Posterior vena cava (tissue), 2 donors: ENCODE measurements around the gene COA3. TPM values are rescaled to one million over a fixed set of nuclear protein-coding genes. Genes with fewer than 3 reads are reported as not detected.
A peak's percentile ranks its signal among the peaks of the same experiment; 100 is the strongest.

ENCODE experiments used
- DNase-seq: peaks from one replicate; pipeline ENCODE4 v3.0.0-alpha.2; 2020; ENCODE audit warnings: low spot score
- intact Hi-C, 2 donors: fragments of 100-400 bp; cut with DNase I; formaldehyde crosslinking; loops; one replicate each; pipeline versions ENCODE4 v1.14.1 to v1.14.2; 2022 to 2023
- microRNA-seq, 2 donors: library from miRNA; unstranded; fragments of <30 nt; microRNA quantifications; one replicate each; pipeline ENCODE4 v1.2.0, GENCODE V29; 2020 to 2021; ENCODE audit warnings: borderline microRNAs expressed in 2 of 2
- total RNA-seq, 2 donors: library from RNA; stranded (reverse); fragmentation: NEBNext Ultra II Directional; extraction: Animal tissue kit (Norgen Biotek cat#: 25700); gene quantifications; one replicate each; pipeline ENCODE4 v1.2.1, GENCODE V29; 2021
- donor health status: DM: yes; HTN: yes; CAD: no.
- donor health status: DM: yes; HTN: yes; CAD: no.

The COA3 gene
- total RNA-seq, 2 donors from 2014 or later: 37.5 to 41.1 TPM

DNA sequence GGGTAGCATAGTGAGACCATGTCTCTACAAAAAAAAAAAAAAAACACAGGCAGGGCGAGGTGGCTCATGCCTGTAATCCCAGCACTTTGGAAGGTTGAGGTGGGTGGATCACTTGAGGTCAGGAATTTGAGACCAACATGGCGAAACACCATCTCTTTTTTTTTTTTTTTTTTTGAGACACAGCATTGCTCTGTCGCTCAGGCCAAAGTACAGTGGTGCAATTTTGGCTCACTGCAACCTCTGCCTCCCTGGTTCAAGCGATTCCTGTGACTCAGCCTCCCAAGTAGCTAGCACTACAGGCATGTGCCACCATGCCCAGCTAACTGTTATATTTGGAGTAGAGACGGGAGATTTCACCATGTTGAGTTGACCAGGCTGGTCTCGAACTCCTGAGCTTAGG is 32.4 kb downstream of the COA3 start:
- intact Hi-C loops: no loop called here
- no peak for DNase-seq

DNA sequence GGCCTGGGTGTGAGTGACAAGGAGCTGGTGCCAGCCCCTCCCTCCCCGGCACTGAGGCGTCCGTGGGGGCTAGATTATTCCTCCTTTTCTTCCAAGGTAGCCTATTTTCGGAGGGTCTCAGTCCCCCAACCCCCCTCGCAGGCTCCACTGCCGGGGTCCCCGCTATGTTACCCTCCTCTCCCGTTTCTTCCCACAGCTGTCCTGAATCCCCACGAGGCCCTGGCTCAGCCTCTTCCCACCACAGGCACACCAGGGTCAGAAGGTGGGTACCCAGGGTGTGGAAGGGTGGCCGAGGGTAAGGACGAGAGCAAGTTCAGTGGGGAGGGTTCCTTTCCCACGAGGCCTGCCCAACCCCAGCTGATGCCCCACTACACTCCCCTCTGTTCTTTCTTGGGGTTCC is 36.9 kb downstream of the COA3 start:
- intact Hi-C loops: loop anchor here (5.0 kb wide), 2 partner anchors 34 to 39 kb away; no protein-coding TSS in a partner anchor
- DNase-seq: peak; percentile 61

DNA sequence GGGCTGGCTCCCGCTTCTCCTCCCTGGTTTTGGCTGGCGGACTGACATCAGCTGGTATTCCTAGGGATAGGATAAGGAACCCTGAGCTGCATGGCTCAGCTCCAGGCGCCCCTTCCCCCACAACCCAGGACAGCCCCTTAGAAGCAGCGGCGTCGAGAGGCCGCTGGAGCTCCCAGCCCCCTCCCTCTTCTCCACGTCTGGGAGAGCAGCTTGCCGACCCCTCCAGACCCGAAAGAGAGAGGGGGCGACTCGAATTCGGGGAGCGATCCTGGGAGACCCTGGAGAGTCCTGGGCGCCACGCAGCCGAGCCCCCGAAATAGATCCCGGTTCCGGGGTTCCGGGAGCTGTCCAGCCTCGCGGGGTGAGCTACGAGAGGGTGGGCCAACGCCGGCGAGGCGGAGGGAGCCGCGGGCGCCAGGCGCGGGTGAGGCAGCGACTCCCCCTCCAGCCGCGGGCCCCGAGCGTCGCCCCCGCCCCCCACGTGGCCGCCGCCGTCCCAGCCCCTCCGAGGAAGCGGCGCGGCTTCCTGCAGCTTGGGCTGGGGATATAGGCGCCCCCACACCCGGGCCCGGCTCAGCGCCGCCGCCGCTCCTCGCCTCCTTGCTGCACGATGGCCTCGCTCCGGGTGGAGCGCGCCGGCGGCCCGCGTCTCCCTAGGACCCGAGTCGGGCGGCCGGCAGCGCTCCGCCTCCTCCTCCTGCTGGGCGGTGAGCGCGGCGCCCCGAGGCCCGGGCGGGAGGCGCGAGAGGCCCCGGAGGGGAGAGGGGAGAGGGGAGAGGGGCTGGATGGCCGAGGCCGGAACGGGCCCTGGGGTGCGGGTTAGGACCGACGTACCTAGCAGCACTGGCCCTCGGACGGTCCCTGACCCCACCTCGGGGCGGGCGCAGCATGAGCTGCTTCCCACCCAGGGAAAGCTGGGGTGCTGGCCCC is 37.6 kb downstream of the COA3 start, which contains the start of gene RAMP2:
TSS of gene RAMP2 (plus strand) at position 576 of the 930 bp plus-strand sequence. CDS start at position 611, 35 bp downstream.
- intact Hi-C loops: loop anchor here (5.0 kb wide), 2 partner anchors 34 to 39 kb away; no protein-coding TSS in a partner anchor
- DNase-seq: peak; percentile 81

DNA sequence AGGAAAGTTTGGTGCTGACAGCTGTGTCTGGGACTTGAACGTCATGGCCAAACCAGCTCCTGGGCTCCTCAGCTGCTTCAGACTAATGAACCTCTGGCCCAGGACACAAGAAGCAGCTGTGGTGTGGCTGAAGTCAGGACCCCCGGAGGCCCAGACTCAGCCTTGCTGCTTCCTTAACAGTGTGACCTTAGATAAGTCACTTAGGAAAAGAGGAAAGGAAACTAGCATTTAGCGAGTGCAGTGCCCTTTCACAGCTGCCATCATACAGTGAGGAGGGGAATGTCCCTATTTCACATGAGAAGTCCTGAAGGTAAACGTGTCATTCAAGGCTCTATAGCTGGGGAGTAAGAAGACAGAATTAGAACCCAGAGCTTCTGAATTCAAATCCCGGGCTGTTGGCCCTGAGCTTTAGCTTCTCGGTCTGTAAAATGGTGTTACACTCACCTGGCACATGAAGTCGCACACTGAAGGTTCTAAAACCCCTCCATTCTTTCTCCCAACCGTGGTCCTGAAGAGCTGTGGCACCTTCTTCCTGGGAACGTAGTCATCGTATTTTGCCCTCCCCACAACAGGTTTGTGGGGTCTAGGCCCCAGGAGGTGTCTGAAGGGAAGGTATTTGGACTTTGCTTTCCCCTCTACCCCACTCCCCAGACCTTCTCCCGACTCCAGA is 38.4 kb downstream of the COA3 start:
- DNase-seq: peak; percentile 61
- intact Hi-C loops: loop anchor here (5.0 kb wide), 2 partner anchors 33 to 38 kb away; no protein-coding TSS in a partner anchor

DNA sequence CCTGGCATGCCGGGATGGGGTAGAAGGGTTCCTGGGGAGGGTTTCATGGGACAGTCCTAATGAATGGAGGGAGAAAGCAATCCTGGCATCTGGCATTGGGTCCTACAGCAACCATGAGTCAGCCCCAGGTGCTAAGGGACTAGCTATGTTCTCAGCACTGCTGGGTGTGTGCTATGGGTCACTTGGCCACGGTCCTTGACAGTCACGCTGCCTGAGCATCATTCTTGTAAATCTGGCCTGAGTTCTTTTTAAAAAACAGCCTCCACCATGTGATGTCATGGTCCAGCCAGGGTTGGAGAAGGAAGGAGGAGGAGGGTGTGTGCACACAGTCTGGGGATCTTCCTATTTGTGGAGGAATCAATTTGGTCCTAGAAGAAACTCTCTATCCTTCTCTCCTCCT is 43.7 kb downstream of the COA3 start:
- DNase-seq: peak; percentile 91
- intact Hi-C loops: no loop called here

DNA sequence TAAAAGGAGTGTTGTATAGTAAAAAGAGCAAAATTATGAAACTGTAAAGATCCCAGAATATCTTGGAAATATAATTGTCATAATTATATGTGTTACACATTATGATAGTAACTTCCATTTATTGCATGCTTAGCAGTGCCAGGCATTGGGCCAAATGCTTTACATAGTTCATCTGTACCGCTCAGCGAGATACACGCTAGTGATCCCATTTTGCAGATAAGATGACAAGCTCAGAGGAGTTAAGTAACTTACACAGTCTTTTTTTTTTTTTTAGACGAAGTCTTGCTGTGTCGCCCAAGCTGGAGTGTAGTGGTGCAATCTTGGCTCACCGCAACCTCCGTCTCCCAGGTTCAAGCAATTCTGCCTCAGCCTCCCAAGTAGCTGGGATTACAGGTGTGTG is 46.9 kb downstream of the COA3 start:
- intact Hi-C loops: no loop called here
- DNase-seq: peak; percentile 3

DNA sequence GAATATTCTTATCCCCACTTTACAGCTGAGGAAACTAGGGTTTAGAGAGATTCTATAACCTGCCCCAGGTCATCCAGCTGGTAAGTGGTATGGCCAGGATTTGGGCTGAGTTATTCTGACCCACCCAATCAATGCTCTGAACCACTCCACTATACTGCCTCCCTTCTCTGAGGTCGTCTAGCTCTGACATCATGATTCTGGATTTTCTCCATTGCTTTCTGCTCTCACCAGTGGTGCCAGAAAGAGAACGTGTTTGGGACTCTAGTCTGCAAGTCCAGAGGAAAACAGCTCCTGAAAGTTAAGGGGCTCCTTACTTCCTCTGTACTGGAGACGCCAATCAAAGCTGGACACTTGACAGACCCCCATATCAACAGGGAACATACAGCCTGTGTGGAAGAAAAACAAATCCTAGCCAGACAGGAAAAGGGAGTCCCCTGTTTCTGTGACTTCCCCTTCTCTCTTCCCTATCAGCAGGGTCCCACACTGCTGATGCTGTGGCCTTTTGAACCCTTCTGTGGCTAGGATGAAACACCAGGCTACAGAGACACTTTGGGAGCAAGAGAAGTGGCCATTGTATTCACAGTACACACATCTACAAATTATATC is 47.7 kb downstream of the COA3 start:
- intact Hi-C loops: no loop called here
- peak; percentile 13 for DNase-seq

DNA sequence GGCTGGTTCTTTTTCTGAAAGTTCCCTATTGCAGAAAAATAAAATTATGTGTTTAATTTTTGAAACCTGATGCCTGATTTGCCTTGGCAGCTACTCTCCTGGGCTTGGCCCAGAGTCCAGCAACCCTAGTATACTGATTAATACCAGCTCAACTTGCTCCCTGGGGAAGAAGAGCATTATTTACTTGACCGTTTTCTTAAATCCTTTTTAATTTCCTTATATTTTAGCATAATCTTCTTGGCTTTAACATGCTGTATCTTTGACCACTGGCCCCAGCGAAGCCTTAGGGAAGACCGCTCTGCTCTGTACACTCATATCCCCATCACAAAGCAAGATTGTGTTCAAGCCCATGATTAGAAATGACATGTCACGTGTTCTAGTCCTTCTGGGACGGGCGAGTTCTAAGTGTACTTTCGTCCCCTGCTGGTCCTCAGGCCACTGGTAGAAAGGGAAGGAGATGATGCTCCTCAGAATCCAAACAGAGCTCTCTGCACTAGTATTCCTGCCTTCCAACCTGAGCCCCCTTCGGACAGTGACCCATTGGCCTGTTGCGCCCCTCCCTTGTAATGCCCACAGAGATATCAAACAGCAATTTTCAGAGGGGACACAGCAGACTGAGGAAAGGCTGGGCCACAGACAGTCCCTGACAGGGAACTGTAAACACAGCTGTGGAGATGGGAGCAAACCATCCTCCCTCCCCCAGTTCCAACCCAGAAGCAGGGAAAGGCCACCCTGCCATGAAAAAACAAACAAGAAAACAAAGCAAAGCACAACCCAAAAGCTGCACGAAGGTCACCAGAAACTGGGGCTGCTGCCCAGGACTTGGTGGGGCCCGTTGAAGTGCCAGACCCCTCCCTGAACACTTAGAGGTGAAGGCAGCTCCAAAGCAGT is 49.4 kb downstream of the COA3 start:
- DNase-seq: peak; percentile 84
- intact Hi-C loops: no loop called here

DNA sequence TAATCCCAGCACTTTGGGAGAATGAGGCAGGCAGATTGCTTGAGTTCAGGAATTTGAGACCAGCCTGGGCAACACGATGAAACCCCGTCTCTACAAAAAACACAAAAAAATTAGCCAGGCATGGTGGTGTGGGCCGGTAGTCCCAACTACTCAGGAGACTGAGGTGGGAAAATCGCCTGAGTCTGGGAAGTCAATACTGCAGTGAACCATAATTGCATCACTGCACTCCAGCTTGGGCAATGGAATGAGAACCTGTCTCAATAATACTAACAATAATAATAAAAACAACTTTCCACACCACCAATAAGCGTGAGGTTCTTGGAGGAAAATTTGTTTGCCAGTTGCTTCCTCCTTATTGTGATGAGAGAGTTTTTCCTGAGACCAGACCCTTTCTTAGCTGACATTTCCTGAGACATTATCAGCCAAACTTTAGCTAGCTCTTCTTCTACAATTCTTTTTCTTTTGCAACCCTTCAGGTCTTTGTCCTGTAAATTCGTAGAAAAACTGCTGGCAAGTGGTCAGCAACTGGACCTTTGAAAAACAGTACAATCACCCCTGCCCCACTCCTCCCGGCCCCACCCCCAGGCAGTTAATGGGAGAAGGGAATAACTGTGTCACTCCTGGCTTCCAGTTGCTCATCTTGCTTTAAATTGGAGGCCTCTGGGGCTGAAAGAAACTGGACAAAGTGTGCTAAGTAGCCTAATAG is 50.1 kb downstream of the COA3 start:
- intact Hi-C loops: no loop called here
- peak; percentile 80 for DNase-seq

Small RNA genes lying within 50 kb of the gene (microRNA-seq; reads per million reads assigned to microRNA genes)
- 0 to 0.32 reads per million in 2 donors for gene MIR6781

Other genes starting within 250 kb of the COA3 start
- gene HSD17B1, start 245.8 kb downstream of the COA3 start, total RNA-seq: 1 to 10 TPM in 1 of 2 donors, under 1 TPM in 1; 0.67 to 1.2 TPM
- 10 to 100 TPM; 34.0 TPM for gene COASY, start 236.6 kb downstream of the COA3 start, total RNA-seq
- gene MLX, start 231.6 kb downstream of the COA3 start, total RNA-seq: 10 to 100 TPM; 27.5 to 28.5 TPM
- 1 to 10 TPM; 4.1 to 4.7 TPM for gene PSMC3IP, start 221.0 kb downstream of the COA3 start, total RNA-seq
- 10 to 100 TPM; 34.6 to 42.0 TPM for gene RETREG3, start 189.3 kb downstream of the COA3 start, total RNA-seq
- gene TUBG1, start 189.0 kb downstream of the COA3 start, total RNA-seq: 10 to 100 TPM; 32.9 to 39.9 TPM
- 10 to 100 TPM; 17.9 to 19.8 TPM for gene TUBG2, start 139.4 kb downstream of the COA3 start, total RNA-seq
- gene PLEKHH3, start 121.7 kb downstream of the COA3 start, total RNA-seq: 10 to 100 TPM; 22.2 to 24.8 TPM
- gene CCR10, start 116.9 kb downstream of the COA3 start, total RNA-seq: 1 to 10 TPM; 1.7 to 2.5 TPM
- gene CNTNAP1, start 116.2 kb downstream of the COA3 start, total RNA-seq: 10 to 100 TPM; 11.0 to 24.8 TPM
- 10 to 100 TPM; 50.2 to 53.5 TPM for gene EZH1, start 53.7 kb downstream of the COA3 start, total RNA-seq
- 10 to 100 TPM; 46.3 to 56.8 TPM for gene RAMP2, start 37.5 kb downstream of the COA3 start, total RNA-seq
- gene VPS25, start 25.3 kb downstream of the COA3 start, total RNA-seq: 10 to 100 TPM; 25.9 to 35.1 TPM
- gene WNK4, start 18.1 kb downstream of the COA3 start, total RNA-seq: under 1 TPM in 1 of 2 donors, not detected in 1; 0.05 TPM
- gene CNTD1, start 157 bp upstream of the COA3 start, total RNA-seq: under 1 TPM in 1 of 2 donors, not detected in 1; 0.95 TPM
- gene BECN1, start 25.6 kb upstream of the COA3 start, total RNA-seq: 10 to 100 TPM; 78.6 to 88.3 TPM
- 10 to 100 TPM; 68.2 to 80.6 TPM for gene PSME3, start 34.7 kb upstream of the COA3 start, total RNA-seq
- under 1 TPM; 0.86 to 0.88 TPM for gene AOC2, start 45.9 kb upstream of the COA3 start, total RNA-seq
- gene AOC3, start 52.5 kb upstream of the COA3 start, total RNA-seq: 100 to 1,000 TPM; 223 to 342 TPM
- gene G6PC1, start 102.1 kb upstream of the COA3 start, total RNA-seq: not detected
- 10 to 100 TPM; 22.7 to 34.2 TPM for gene AARSD1, start 165.8 kb upstream of the COA3 start, total RNA-seq
- 10 to 100 TPM in 1 of 2 donors, 1 to 10 TPM in 1; 9.9 to 11.2 TPM for gene PTGES3L, start 181.4 kb upstream of the COA3 start, total RNA-seq
- gene RUNDC1, start 181.9 kb upstream of the COA3 start, total RNA-seq: 10 to 100 TPM; 10.6 to 14.1 TPM
- gene RPL27, start 199.7 kb upstream of the COA3 start, total RNA-seq: 1,000 to 10,000 TPM; 1,110 to 1,208 TPM
- 10 to 100 TPM; 23.9 to 24.1 TPM for gene IFI35, start 208.1 kb upstream of the COA3 start, total RNA-seq
- 100 to 1,000 TPM; 247 to 267 TPM for gene VAT1, start 223.7 kb upstream of the COA3 start, total RNA-seq
- 1 to 10 TPM; 1.9 to 2.2 TPM for gene RND2, start 226.5 kb upstream of the COA3 start, total RNA-seq